GM18907 (cell line): Measurements from ENCODE around the gene HOXB9.

ENCODE experiments used
- ATAC-seq: cut with Tn5 transposase; IDR thresholded peaks from one replicate; pipeline ENCODE4 v1.9.1; 2021; ENCODE audit warnings: mild to moderate bottlenecking, moderate library complexity; ENCODE audit not compliant: unreplicated experiment

HOXB9 gene

DNA sequence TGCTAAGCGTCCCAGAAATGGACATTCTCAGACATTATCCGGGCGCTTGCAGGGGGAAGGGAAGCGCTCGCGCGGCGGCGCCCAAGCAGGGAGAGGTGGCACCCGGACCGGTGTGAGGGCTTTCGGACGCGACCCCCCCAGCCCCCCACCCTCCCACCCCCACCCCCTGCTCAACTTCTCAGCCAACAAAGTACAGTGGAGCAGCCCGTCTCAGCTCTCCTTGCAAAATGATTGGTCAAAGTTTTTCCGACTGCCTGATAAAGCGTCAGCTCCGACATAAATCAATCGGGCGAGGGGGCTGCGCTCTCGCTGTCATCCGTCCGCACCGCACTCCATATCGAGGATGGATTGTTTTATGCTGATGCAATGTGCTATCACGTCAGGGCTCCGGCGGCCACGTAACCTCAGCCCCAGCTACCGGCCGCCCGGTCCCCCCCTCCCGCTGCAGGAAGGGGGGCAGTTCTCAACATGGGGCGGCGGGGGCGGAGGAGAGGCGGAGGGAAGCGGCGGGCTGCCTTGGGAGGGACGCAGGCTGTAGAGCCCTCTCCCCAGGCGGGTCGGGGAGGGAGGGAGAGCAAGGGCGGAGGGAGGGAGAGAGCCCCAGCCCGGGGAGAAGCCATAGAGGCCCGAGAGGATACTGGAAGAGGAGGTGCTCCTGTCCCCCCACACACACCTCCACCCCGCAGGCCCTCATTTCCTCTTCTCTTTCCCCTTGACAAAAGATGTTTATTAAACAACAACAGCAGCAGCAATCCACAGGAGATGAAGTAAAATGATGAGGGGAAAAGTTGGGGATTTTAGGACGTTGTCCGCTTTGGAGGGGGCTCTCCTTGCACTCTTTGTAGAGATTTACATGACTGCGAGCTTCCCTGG is at the start of gene HOXB9:
HOXB9 (minus strand) TSS at position 114 of the 873 bp plus-strand sequence; CDS start at position 25, 89 bp downstream.
- no peak for ATAC-seq

DNA sequence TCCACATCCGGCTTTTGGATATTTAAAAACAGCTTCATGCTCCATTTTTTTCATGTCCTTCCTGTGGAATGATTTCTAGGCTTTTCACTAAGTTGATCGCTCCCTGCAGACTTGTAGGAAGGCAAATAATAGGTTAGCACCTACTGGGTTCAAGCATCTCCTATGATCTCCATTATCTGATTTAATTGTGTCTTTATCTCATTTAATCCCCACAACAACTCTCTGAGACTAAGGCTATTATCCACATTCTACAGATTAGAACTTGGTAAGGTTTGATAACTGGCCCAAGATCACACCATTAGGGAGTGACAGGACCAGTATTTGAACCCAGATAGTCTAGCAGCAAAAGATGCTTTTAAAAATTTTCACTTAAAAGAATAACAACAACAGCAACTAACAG is 46.2 kb upstream of the HOXB9 start:
- ATAC-seq, result no peak

GRCh38 chr17:48671697-48672171 is 45.6 kb upstream of the HOXB9 start:
- no peak for ATAC-seq

GRCh38 chr17:48663134-48663924 is 37.2 kb upstream of the HOXB9 start:
- no peak for ATAC-seq

DNA sequence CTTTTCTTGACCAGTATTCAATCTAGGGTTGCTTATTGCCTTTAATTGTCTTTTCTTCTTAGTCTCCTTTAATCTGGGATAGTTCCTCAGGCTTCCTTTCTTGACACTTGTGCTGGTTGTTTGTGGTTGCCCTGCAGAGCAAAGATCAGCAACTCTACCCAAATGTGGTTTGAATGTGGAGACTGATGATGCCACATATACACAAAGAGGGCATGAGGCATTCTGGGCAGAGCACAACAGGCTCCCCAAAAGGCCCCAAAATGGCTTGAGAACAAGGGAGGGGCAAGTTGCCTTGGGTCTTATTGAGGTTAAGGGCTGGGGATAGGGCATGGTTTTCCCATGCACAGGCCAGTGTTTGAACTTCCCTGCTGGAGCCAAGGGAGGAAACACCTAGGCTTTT is 29.8 kb upstream of the HOXB9 start:
- no peak for ATAC-seq

- no peak for ATAC-seq
These were observed 23.6 kb upstream of the HOXB9 start for GRCh38 chr17:48649741-48650140.

GRCh38 chr17:48647963-48648245 is 21.7 kb upstream of the HOXB9 start:
- no peak for ATAC-seq

DNA sequence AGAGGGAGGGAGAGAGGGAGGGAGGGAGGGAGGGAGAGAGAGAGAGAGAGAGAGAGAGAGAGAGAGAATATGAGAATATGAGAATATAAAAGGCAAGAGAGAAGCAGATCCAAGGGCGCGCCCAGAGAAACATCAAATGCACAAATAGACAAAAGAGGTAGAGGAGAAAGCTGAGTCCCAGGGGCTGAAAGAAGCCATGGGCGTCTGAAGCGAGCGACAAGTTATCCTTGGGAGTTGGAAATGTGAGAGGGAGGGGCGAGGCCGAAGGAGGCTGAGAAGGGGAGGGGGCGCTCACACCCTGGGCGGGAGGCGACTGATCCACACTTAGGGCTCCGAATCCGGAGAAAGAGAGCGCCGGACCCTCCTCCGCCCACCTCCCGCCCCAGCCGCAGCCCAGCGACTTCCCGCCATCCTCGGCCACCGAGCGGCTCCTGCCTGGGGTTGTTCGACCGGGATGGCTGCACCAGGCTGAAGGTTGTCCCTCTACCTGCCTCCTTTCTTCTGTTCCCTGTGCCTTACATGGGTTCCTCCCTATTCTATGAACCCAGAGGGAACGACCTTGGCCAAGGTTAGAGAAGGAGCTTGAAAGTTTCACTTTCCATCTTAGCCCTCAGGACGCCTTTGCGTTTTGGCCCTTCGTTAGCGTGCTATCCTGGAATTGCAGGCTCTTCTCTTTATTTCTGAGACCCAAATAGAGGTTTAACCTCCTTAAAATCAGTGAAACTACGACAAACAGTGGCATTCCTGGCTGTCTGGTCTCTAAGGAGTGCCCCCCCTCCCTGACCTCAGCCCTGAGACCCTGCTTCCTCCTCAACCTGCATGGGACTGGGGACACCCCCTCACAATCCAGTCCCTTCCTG is 21.2 kb upstream of the HOXB9 start:
- no peak for ATAC-seq

GRCh38 chr17:48646183-48647102 is 20.3 kb upstream of the HOXB9 start:
- no peak for ATAC-seq

DNA sequence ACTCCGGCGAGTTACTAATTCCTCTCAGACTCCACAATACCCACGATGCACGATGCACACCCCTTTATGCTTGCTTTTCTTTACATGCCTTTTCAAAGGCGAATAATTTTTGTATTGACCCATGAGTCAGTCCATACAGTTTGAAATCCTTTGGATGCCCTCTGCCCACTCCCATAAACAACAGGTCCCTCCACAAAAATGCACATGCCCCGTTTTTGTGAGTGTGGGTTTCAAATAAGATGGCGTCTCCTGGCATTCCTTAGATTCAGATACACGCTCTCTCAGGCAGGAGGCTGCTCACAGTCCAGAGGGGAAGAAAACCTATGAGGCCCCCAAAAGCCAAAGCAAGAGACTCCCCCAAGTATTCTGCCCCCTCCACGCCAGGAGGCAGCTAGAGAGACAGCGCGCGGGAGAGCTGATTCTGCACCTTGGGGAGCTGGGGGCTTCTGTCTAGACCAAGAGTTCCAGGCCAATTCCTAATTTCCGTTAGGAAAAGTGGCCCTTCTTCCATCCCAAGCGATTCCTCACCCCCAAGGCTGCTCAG is 19.6 kb upstream of the HOXB9 start:
- ATAC-seq, result no peak

DNA sequence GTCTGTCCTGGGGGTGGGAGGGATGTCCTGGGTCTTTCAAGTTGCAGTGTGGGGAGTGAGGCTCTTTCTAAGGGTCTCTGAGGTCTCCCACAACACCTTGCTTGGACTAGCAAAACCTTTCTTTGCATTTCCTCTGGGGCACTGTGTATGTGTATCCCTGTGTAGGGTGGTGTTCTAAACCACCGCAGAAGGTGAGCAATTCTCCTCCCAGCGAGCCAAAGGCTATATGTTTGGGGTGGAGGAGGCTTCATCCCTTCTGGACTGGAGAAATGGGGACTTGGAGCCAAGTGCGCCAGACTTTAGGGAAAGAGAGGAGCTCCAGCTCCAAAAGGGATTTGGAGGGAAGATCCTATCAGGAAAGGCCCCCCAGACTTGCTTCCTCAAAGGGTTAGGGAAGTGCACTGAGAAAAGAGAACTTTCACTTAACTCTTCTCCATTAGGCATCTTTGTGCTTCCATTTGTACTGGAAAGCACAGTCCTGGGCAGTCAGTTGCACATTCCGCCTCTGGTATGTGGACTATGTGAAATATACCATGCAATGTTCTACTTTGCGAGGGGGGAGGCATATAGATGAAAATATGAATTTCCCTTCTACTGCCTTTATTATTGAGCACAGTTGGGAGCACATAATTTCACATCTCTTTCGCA is 18.9 kb upstream of the HOXB9 start:
- ATAC-seq, result no peak

DNA sequence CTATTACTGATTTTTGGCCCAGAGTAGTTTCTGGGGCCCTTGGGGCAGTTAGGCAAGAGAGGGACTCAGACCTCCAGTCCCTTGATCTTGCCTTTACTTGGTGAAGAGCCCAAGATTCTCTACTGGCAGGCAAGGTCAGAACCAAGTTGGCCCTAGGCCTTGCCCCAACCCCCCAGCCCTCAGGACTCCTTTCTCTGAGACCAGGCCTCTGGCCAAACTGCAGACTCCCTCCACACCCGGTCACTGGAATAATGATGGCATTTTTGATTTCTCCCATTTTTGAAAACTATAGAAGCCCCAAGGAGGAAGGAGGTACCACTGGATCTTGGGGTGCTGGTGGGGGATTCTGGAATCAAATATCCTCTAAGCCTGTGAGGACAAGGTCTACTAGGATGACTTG is 18.0 kb upstream of the HOXB9 start:
- ATAC-seq, result no peak

DNA sequence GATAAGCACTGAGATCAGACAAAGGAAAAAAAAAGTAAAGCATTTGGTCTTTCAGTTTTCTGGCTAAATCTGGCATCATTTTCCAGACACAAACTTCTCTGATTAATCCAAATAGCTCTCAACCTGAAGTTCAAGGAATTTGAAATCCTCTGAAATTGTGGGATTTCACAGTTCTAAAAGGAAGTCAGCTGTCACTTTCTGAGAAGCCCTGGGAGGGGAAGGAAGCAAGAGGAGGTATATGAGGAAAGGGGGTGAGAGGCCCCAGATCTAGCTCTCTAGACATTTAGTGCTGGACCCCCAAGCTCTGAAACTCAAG is 17.5 kb upstream of the HOXB9 start:
- ATAC-seq, result no peak

- no peak for ATAC-seq
These were observed 16.9 kb upstream of the HOXB9 start for GRCh38 chr17:48642843-48643696.

GRCh38 chr17:48642059-48642842 is 16.1 kb upstream of the HOXB9 start:
- no peak for ATAC-seq

DNA sequence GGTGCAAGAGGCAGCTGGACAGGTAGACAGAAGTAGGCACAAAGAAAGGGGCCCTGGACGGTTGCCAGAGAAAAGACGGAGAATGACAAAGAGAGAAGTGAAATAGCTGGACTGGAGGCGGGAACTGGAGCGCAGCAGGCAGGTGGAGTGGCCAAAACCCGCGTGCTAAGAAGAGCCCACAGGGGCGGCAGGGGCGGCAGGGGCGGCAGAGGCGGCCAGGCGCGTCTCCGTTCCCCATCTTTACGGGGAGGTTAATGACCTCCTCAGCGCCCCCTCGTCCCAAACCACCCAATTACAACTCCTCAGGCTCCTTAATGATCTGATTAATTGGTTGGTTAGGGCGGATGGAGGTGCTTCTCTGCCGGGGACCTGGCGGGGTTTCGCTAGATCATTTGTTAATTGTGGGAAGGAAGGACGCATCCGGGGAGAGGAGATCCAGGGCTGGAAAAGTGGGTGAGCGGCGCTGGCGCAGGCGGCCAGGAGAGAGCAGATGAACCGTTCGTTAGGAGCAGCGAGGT is 15.4 kb upstream of the HOXB9 start:
- ATAC-seq, result no peak

DNA sequence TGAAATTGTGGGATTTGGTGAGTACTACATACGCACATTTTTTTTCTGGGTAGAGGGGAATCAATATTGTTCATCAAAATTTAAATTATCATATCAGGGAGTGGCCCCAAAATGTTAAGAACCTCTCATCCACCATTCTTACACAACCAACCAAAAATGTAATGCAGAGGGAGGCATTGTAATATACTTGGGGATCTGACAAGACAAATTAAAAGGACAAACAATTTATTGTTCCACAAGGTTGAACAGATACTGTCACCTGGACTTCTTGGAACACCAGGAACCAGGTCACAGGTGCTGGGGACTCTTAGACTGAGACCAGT is 14.7 kb upstream of the HOXB9 start:
- ATAC-seq, result no peak
